IMR-90 (cell line): ENCODE results near the gene GRIA2. TPM values are rescaled to one million over a fixed set of nuclear protein-coding genes. Genes with fewer than 3 reads are reported as not detected.

Experiments used
- ATAC-seq: fragments of 200-7000 bp; cut with Tn5 transposase; 2 replicates; pipeline ENCODE4 v1.9.1; 2020; ENCODE audit warnings: low read depth, mild to moderate bottlenecking, moderate library complexity
- BruUV-seq: library from RNA; stranded (reverse); fragments of 400-500 nt; replicated peaks from 2 replicates; lab custom pipeline; 2021; lab: Mats Ljungman, UMichigan
- CTCF ChIA-PET: fragments of 300-600 bp; formaldehyde crosslinking; extraction: SDS; loops from one replicate; lab custom pipeline; 2021; ENCODE audit warnings: antibody characterized with exemption; lab: Yijun Ruan, JAX
- POLR2A ChIA-PET: fragments of 300-600 bp; sonication (Branson Sonifier 250); formaldehyde crosslinking; loops from one replicate; lab custom pipeline; 2022; ENCODE audit warnings: antibody characterized with exemption; ENCODE audit not compliant: unreplicated experiment; lab: Charles Lee
- DNase-seq: peaks from one replicate; pipeline ENCODE4 v3.0.0; 2013
- H2AFZ ChIP-seq: replicated peaks from 2 replicates; pipeline ENCODE3; 2013; ENCODE audit warnings: low read length, mild to moderate bottlenecking; ENCODE audit not compliant: poor library complexity
- H2AK5ac ChIP-seq: 2 replicates; pipeline ENCODE4 v1.6.1; 2013; ENCODE audit warnings: low read depth, low read length, inconsistent platforms
- H2AK9ac ChIP-seq: replicated peaks from 2 replicates; pipeline ENCODE3; 2013; ENCODE audit warnings: mild to moderate bottlenecking, low read depth, low read length, moderate library complexity; ENCODE audit not compliant: poor library complexity
- H2BK120ac ChIP-seq: 2 replicates; pipeline ENCODE4 v1.6.1; 2013; ENCODE audit warnings: low read depth, low read length, inconsistent platforms
- H2BK15ac ChIP-seq: 3 replicates; pipeline ENCODE4 v1.6.1; 2013; ENCODE audit warnings: low read depth, low read length, inconsistent platforms
- H2BK20ac ChIP-seq: 2 replicates; pipeline ENCODE4 v1.6.1; 2013; ENCODE audit warnings: low read depth, mild to moderate bottlenecking, inconsistent platforms, low read length, moderate library complexity
- H2BK5ac ChIP-seq: 2 replicates; pipeline ENCODE4 v1.6.1; 2013; ENCODE audit warnings: mild to moderate bottlenecking, low read depth, low read length, inconsistent platforms; ENCODE audit not compliant: poor library complexity, severe bottlenecking
- H3K14ac ChIP-seq: replicated peaks from 2 replicates; pipeline ENCODE4 v1.6.1; 2013; ENCODE audit warnings: low read depth, low read length, inconsistent platforms
- H3K18ac ChIP-seq: 2 replicates; pipeline ENCODE4 v1.6.1; 2013; ENCODE audit warnings: low read depth, low read length, control low read depth
- H3K23ac ChIP-seq: 2 replicates; pipeline ENCODE4 v1.6.1; 2013; ENCODE audit warnings: low read depth, low read length, inconsistent platforms
- H3K27ac ChIP-seq: 2 replicates; pipeline ENCODE4 v1.5.1; 2013; ENCODE audit warnings: mild to moderate bottlenecking, control low read depth, low read length; ENCODE audit not compliant: insufficient read depth
- H3K27me3 ChIP-seq: 2 replicates; pipeline ENCODE4 v1.6.1; 2013; ENCODE audit warnings: low read length; ENCODE audit not compliant: control insufficient read depth, insufficient read depth
- H3K36me3 ChIP-seq: 2 replicates; pipeline ENCODE4 v1.6.1; 2013; ENCODE audit warnings: low read length, mixed read lengths; ENCODE audit not compliant: control insufficient read depth, insufficient read depth
- H3K4ac ChIP-seq: 2 replicates; pipeline ENCODE4 v1.6.1; 2013; ENCODE audit warnings: low read depth, low read length, inconsistent platforms
- H3K4me1 ChIP-seq: 2 replicates; pipeline ENCODE4 v1.6.1; 2013; ENCODE audit warnings: low read length, mixed read lengths; ENCODE audit not compliant: control insufficient read depth, insufficient read depth
- H3K4me2 ChIP-seq: 2 replicates; pipeline ENCODE4 v1.6.1; 2013; ENCODE audit warnings: low read depth, mild to moderate bottlenecking, control low read depth, low read length, moderate library complexity
- H3K4me3 ChIP-seq: 2 replicates; pipeline ENCODE4 v1.5.1; 2013; ENCODE audit warnings: low read depth, mild to moderate bottlenecking, control low read depth, low read length, moderate library complexity; ENCODE audit not compliant: insufficient read depth
- H3K56ac ChIP-seq: 2 replicates; pipeline ENCODE4 v1.6.1; 2013; ENCODE audit warnings: low read length, inconsistent platforms; ENCODE audit not compliant: insufficient read depth; ENCODE audit errors: extremely low read depth
- H3K79me1 ChIP-seq, 2 experiments: 2 replicates each; pipeline ENCODE4 v1.6.1; 2013; ENCODE audit warnings: low read length in 2 of 2, inconsistent platforms in 1 of 2, low read depth in 1 of 2
- H3K9ac ChIP-seq: 2 replicates; pipeline ENCODE4 v1.6.1; 2013; ENCODE audit warnings: low read depth, low read length, control low read depth
- H3K9me1 ChIP-seq: 2 replicates; pipeline ENCODE4 v1.6.1; 2013; ENCODE audit warnings: low read length, inconsistent platforms; ENCODE audit not compliant: insufficient read depth
- H3K9me3 ChIP-seq: 2 replicates; pipeline ENCODE4 v1.6.1; 2013; ENCODE audit warnings: low read length; ENCODE audit not compliant: control insufficient read depth, insufficient read depth
- H4K20me1 ChIP-seq: 2 replicates; pipeline ENCODE4 v1.6.1; 2013; ENCODE audit warnings: low read length, inconsistent platforms; ENCODE audit not compliant: insufficient read depth
- H4K5ac ChIP-seq: 2 replicates; pipeline ENCODE4 v1.6.1; 2013; ENCODE audit warnings: mild to moderate bottlenecking, low read depth, low read length, control low read depth
- H4K8ac ChIP-seq, 2 experiments: 2 replicates each; pipeline ENCODE4 v1.6.1; 2013; ENCODE audit warnings: low read depth in 2 of 2, low read length in 2 of 2, control low read depth in 1 of 2, inconsistent platforms in 1 of 2
- H4K91ac ChIP-seq: 2 replicates; pipeline ENCODE4 v1.6.1; 2013; ENCODE audit warnings: low read depth, low read length, inconsistent platforms; ENCODE audit not compliant: insufficient read depth
- ELK1 ChIP-seq: fragments of 150-350 bp; IDR thresholded peaks from 2 replicates; pipeline ENCODE4 v1.6.1; 2016; ENCODE audit warnings: low read depth, mild to moderate bottlenecking, low read length, moderate library complexity, borderline replicate concordance
- NFE2L2 ChIP-seq: fragments of 150-350 bp; IDR thresholded peaks from 2 replicates; pipeline ENCODE4 v1.6.1; 2016; ENCODE audit warnings: low read depth, mild to moderate bottlenecking, low read length
- dilution Hi-C: fragments of 300-500 bp; cut with HindIII; formaldehyde crosslinking; loops from one replicate; pipeline ENCODE4 v1.14.3; 2018; ENCODE audit warnings: low sequenced_read_pairs; ENCODE audit not compliant: unreplicated experiment
- in situ Hi-C: fragments of 300-500 bp; cut with MboI; formaldehyde crosslinking; loops from 3 replicates; pipeline ENCODE4 v1.14.3; 2019; ENCODE audit warnings: low sequenced_read_pairs, inconsistent platforms, mixed read lengths
- intact Hi-C: fragments of 100-400 bp; cut with micrococcal nuclease; formaldehyde crosslinking; loops from 2 replicates; pipeline ENCODE4 v1.10.0; 2022
- polyA plus RNA-seq, 3 experiments: library from polyadenylated mRNA; depleted of rRNA; stranded (reverse); fragments of >200 nt; gene quantifications; 2 replicates each; pipeline ENCODE4 v1.2.3, GENCODE V29; 2012; ENCODE audit warnings: low replicate concordance in 1 of 3
- total RNA-seq: library from RNA; depleted of rRNA; stranded (reverse); fragments of >200 nt; gene quantifications from 2 replicates; pipeline ENCODE4 v1.2.3, GENCODE V29; 2012

GRIA2 gene
- total and polyA plus RNA-seq, 2 of the 4 experiments (the other 2 are of a cell fraction): not detected

DNA sequence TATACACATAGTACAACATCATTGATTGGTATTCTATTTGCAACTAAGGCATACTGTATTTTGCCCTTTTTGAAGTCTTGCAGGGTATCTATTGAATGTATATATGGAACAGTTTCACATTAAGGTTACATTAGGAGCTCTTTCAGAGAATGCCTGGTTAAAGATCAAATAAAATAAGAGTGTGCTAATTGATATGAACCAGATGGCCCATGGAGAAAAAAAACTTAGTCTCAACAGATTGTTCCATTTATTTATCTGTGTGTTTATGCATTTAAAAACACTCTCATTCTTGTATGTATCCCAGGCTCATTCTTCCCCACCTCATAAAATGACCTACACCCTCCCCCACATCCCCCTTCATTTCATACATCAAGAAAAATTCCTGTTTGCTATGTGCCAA, 35.2 kb upstream of the GRIA2 start:
- H3K4me3 ChIP-seq: no peak overlapping the region
- H3K4ac ChIP-seq: no peak overlapping the region
- no peaks in the 10 kb centered on the region for H3K9me3 ChIP-seq
- no peak overlapping the region for H2BK120ac ChIP-seq
- no peak overlapping the region for H3K56ac ChIP-seq
- TF ChIP-seq ELK1: no peak
- no peak for TF ChIP-seq NFE2L2
- H2BK20ac ChIP-seq: no peak overlapping the region
- no peak overlapping the region for H3K23ac ChIP-seq
- no peaks in the 10 kb centered on the region for H3K27me3 ChIP-seq
- H3K9me1 ChIP-seq: peaks cover 3% of the 10 kb centered on the region; the same call in 1 of the 2 replicates
- H3K18ac ChIP-seq: no peak overlapping the region
- in situ Hi-C loops (no loop called here), dilution Hi-C loops (no loop called here), intact Hi-C loops (no loop called here)
- H2BK5ac ChIP-seq: no peak overlapping the region
- no peak overlapping the region for H3K14ac ChIP-seq
- H4K8ac ChIP-seq: no peak overlapping the region
- H4K91ac ChIP-seq: no peak overlapping the region
- H3K4me1 ChIP-seq: no peaks in the 10 kb centered on the region
- H4K5ac ChIP-seq: no peak overlapping the region
- no peaks in the 10 kb centered on the region for H4K20me1 ChIP-seq
- no peak overlapping the region for H3K4me2 ChIP-seq
- no peak for ATAC-seq
- H3K36me3 ChIP-seq: no peaks in the 10 kb centered on the region
- BruUV-seq: no TSS peak
- H3K79me1 ChIP-seq: no peaks in the 10 kb centered on the region
- H3K27ac ChIP-seq: no peak overlapping the region
- POLR2A ChIA-PET: no interaction called here
- H2AK9ac ChIP-seq: no peak overlapping the region
- H2AK5ac ChIP-seq: no peak overlapping the region
- H2AFZ ChIP-seq: no peak overlapping the region
- no peak overlapping the region for H3K9ac ChIP-seq
- CTCF ChIA-PET: interaction anchor here (0.6 kb wide), 1 partner anchor 652 kb away, joined by 3 read pairs; no protein-coding TSS in a partner anchor
- no peak overlapping the region for H2BK15ac ChIP-seq
- DNase-seq: no peak
